GM19455 (cell line): ENCODE measurements around the gene TMEM182.

Experiments used
- ATAC-seq: cut with Tn5 transposase; IDR thresholded peaks from one replicate; pipeline ENCODE4 v1.9.1; 2021; ENCODE audit not compliant: unreplicated experiment

TMEM182 gene

GRCh38 chr2:102765061-102765460 lies 3.2 kb downstream of the TMEM182 start:
- no peak for ATAC-seq

GRCh38 chr2:102768253-102768652 lies 6.4 kb downstream of the TMEM182 start:
- no peak for ATAC-seq

- no peak for ATAC-seq
Observed at GRCh38 chr2:102768892-102769291, 7.1 kb downstream of the TMEM182 start.

DNA sequence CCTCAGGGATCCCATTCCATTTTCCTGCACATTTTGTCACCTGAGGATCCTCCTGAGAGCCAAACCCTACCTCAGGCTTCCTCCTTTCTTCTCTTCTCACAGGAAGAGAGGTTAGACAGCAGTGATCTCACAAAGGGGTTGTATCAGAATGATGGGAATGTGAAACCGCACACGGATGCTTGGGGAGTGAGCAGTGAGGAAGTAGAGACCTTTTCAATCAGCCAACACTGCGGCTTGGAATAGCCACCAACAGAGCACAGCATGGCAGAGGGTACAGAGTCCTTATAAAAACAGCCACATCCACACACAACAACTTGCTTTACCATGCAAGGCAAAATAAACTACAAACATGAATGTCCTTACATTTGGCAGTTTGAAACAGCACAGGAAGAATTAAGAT lies 8.7 kb downstream of the TMEM182 start:
- no peak for ATAC-seq

GRCh38 chr2:102771114-102771513 lies 9.3 kb downstream of the TMEM182 start:
- ATAC-seq: no peak

DNA sequence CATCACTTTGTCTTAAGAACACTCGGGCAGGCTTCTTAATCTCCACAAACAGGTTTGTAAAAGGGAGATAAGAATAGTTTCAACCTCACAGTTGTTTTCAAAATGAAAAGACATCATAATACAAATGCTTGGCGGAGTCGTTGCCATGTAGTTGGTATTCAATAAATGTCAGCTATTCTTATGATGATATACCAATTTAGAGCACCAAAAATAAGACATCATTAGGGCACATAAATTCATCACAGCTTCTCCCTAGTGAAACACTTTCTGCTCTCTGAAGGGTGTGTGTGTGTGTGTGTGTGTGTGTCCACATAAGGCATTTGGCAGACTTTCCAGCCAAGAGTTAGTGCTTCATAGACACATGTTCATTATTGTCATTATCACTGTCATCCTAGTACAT lies 10.8 kb downstream of the TMEM182 start:
- ATAC-seq: no peak

DNA sequence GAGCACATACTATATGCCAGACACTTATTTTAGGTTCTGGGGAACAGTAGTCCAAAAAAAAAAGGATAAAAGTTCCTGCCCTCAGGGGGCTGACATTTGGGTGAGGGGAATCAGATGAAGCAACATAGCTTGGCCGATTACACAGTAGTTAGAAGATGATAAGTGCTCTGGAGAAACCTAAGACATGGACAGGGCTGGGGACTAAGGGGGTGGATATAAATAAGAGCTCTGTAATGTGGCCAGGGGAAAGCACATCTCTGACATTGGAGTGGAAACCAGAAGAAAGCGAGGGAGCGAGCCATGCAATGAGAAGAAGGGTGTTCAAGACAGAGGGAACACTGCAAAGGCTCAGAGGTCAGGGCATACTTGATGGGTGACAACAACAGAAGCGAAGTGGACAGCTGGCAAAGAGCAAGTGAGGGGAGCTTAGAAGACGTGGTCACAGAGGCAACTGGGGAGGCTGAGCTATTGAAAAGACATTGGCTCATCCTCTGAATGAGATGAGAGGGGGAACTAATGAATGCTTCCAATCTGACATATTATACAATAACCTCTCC lies 11.4 kb downstream of the TMEM182 start:
- ATAC-seq: no peak

DNA sequence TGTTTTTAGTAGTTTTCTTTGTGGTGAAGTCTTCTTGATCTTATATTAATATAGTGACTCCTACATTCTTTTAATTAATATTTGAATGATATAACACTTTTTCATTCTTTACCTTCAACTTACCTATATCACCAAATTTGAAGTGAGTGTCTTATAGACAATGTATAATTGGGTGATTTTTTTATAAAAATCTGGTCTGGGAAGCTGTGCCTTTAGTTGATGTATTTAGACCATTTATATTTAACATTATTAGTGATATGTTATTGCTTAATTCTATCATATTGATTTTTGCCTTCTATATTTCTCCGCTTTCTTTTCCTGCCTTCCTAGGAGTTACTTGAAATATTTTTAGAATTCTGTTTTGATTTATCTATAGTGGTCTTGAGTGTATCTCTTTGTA lies 16.4 kb downstream of the TMEM182 start:
- ATAC-seq: no peak

GRCh38 chr2:102780467-102780866 lies 18.6 kb downstream of the TMEM182 start:
- ATAC-seq: no peak

- no peak for ATAC-seq
Observed at GRCh38 chr2:102782187-102782586, 20.4 kb downstream of the TMEM182 start.

DNA sequence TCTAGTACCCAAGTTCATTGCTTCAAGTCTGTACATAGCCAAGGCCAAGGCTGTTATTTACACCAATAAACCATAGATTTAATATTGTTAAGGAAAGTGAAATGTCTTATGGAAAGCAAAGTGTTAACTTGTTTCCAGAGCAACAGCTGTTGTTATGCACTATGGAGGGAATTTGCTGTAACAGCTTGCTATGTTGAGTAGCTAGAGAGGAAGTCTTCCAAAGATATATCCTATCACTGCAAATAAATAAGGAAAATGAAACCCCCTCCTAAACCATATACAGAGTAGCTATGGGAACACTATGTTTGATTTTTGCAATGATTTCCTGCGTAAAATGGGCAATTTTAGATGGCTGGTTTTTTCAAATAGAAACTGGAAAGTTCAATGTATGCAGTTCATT lies 21.1 kb downstream of the TMEM182 start:
- no peak for ATAC-seq

GRCh38 chr2:102783506-102784183 lies 21.8 kb downstream of the TMEM182 start:
- no peak for ATAC-seq

DNA sequence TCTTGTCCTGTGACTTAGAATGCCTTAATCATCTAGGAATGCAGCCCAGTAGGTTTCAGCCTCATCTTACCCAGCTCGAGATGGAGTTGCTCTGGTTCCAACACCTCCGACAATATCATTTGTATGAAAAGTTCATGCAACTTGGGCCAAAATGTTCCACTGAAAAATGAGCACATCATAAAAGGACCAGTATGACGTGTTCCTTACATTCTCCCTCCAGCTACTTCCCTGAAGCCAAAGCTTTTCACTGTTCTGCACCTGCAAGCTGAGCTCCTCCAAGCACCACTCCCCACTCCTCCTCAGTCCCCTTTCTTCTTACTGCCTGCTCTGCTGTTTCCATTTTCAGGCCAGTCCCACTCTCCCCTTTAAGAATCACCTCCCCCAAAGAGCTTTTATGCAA lies 23.1 kb downstream of the TMEM182 start:
- ATAC-seq: no peak

DNA sequence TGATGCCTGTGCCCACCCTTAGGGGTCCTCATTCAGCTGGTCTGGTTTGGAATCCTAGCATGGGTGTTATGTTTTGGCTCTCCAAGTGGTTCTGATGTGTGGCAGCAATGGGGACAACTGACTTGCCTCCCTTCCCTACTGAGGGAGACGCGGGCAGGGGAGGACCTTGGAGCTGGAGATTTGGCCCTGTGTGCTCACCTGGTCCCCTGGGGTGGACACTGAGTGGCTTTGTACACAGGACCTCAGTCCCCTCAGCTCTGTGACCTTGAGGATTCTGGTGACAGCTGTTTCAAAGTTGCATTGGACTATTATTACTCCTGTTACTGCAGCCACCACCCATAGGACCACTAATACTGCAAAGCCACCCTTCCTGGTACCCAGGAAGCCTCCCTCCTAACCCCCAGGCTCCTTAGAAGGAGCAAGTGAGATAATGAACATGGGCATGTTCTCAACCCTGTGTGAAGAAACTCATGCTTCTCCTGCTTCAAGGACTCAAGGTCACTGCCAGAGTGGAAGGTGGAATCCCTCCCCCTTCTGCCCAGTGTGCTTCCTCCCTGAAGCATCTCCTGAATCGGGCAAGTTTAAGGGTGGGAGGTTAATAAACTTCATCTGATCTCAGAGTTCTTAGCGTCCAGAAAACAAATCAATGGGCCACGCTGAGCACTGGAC lies 26.5 kb downstream of the TMEM182 start:
- no peak for ATAC-seq

- no peak for ATAC-seq
Observed at GRCh38 chr2:102788885-102789260, 27.0 kb downstream of the TMEM182 start.

DNA sequence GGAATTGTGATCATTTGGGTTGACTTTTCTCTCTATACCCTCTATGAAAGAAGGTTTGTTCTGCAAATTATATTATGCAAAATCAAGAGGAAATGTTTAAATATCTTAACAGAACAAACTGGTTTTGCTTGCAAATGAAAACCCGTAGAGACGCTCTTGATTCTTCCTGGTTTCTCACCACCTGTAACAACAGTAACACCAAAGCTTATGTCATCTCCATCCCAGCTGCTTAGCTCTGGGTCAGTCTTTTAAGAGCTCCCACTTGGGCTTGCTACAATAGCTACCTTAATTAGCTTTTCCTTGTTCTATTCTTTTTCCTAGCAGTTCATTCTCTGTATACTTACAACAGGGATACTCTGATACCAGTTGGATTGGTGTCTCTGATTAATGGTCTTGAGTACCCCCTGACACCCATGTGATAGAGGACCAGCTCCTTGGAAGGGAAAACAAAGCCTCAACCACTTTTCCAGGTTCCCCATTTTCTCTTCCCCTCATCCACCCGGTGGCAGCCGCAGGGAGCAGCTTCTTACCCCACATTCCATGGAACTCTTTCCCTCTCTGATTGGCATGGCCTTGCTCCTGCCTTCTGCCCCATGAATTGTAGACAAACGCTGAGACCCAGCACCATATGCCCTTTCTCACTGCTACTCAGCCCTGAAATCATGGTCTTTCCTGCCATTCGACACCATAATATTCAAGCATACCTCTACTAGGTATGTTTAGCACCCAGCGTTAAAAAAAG lies 27.7 kb downstream of the TMEM182 start:
- no peak for ATAC-seq

DNA sequence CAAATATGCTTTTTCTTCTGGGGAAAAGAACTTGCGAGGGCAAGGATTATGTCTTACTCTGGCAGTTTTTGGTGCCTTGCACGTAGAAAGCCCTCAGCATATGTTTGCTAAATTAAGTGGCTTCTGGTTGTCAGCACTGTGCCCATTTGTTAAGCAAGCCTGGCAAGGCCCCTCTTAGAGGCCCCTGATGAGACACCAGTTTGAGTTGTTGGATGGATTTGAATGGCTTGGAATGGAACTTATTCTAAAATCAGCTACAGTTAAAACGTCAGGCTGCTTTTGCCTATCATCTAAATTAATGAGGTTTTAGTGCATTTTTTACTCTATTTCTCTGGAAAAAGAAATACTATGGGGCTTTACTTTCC lies 28.2 kb downstream of the TMEM182 start:
- no peak for ATAC-seq

GRCh38 chr2:102792568-102793208 lies 30.9 kb downstream of the TMEM182 start:
- no peak for ATAC-seq

DNA sequence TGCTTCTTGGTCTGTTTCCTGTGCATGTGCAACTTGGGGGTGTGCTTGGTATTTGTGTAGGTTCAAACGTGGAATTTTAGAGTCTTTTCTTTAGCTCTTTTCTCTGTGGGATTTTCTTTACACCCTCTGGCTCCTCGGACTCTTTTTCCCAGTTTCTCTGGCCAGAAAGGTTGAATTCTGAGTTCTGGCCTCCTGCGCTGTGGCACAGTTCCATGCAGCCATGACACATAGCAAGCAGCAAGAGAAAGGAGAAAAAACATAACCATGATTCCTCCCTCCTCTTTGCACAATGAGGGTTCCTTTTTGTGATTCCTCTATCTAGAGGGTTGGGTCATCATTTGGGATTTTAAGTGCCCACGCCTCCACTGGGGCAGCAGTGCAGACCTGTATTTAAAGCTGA lies 33.8 kb downstream of the TMEM182 start:
- no peak for ATAC-seq

DNA sequence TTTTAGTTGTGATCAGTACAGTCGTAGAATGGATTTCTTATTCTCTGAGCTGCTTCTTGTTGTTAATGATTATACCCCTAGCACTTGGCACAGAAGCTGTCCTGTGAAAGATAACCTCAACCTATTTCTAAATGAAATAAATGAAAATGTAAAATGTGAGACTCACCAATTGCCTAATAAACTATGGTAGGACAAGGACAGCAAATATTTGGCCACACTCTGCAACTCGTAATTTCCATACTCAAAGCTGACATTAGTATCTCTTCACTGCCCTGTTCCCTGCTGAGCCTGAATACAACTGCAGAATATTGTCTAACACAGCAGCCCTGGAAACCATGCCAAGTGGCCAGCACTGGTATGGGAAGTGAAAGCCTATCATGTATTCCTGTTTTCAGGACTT lies 34.5 kb downstream of the TMEM182 start:
- no peak for ATAC-seq

- no peak for ATAC-seq
Observed at GRCh38 chr2:102797486-102797885, 35.7 kb downstream of the TMEM182 start.

- no peak for ATAC-seq
Observed at GRCh38 chr2:102798181-102798580, 36.4 kb downstream of the TMEM182 start.
